Adrenal gland (tissue), 5 donors: ENCODE results near the gene MRPL38.

Source experiments
- CTCF ChIP-seq, 6 experiments: fragments of 450-650 bp in 4 of 6; fragments of 200-600 bp in 2 of 6; sonication (generic) in 1 of 6; IDR thresholded peaks; 1 replicate in 5 of 6; 2 replicates in 1 of 6; pipeline versions ENCODE4 v1.5.1 to v1.8.0; 2016 to 2021; ENCODE audit warnings: antibody characterized with exemption in 6 of 6, mild to moderate bottlenecking in 2 of 6, moderate library complexity in 1 of 6
- POLR2A ChIP-seq, 2 donors: fragments of 450-650 bp; IDR thresholded peaks; one replicate each; pipeline ENCODE4 v1.6.1; 2017; ENCODE audit warnings: antibody characterized with exemption in 2 of 2, mild to moderate bottlenecking in 2 of 2, moderate library complexity in 1 of 2
- donor health status: DM: no; HTN: no; CAD: no.

GRCh38 chr17:75876938-75877751, 27.5 kb downstream of the MRPL38 start:
- TF ChIP-seq CTCF (IDR thresholded peaks at IDR 0.05) (peak in 1 of 6 experiments; percentile 32), POLR2A (IDR thresholded peaks at IDR 0.05) (peak in 1 of 2 donors; percentile 53)
